ENCODE results near the gene MLIP.

DNA sequence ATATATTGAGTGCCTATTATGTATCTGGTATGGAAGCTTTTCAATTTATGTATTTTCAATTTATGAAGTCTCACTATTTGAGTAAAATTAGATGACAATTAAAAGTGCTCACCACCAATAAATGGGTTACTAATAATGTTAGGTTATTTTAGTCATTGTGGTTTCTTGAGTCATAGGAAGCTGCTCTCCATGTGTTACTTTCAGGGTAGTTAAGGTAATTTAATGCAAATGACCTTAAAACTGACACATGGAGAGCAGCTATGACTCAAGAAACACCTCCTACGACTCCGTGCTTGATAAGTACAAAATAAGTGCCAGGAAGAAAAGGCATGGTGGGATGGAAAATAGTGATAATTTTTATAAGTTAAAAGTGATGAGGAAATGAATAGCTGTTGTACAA is 180.5 kb downstream of the MLIP start:
- TF ChIP-seq, protein P1, sequence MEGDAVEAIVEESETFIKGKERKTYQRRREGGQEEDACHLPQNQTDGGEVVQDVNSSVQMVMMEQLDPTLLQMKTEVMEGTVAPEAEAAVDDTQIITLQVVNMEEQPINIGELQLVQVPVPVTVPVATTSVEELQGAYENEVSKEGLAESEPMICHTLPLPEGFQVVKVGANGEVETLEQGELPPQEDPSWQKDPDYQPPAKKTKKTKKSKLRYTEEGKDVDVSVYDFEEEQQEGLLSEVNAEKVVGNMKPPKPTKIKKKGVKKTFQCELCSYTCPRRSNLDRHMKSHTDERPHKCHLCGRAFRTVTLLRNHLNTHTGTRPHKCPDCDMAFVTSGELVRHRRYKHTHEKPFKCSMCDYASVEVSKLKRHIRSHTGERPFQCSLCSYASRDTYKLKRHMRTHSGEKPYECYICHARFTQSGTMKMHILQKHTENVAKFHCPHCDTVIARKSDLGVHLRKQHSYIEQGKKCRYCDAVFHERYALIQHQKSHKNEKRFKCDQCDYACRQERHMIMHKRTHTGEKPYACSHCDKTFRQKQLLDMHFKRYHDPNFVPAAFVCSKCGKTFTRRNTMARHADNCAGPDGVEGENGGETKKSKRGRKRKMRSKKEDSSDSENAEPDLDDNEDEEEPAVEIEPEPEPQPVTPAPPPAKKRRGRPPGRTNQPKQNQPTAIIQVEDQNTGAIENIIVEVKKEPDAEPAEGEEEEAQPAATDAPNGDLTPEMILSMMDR (IDR thresholded peaks at IDR 0.05; ENCODE audit: control extremely low read depth in 1 of 3, insufficient read depth in 1 of 3, low read depth in 1 of 3, low read length in 3 of 3): no peak
- TF ChIP-seq BRCA1 (IDR thresholded peaks at IDR 0.05; ENCODE audit: low read depth, low read length) (no peak), GABPA (IDR thresholded peaks at IDR 0.05; ENCODE audit: borderline replicate concordance, insufficient read depth, low read length) (no peak), EGR1 (IDR thresholded peaks at IDR 0.05; ENCODE audit: borderline replicate concordance, low read depth, low read length) (no peak), POLR2A (IDR thresholded peaks at IDR 0.05; ENCODE audit: control extremely low read depth in 1 of 2, low read depth in 2 of 2, low read length in 2 of 2) (no peak), EZH2 (IDR thresholded peaks at IDR 0.05; ENCODE audit: low read depth, low read length, severe bottlenecking) (no peak), MAFK (IDR thresholded peaks at IDR 0.05; ENCODE audit: low read depth, low read length) (no peak), RNF2 (IDR thresholded peaks at IDR 0.05; ENCODE audit: borderline replicate concordance, low read depth, low read length, missing control alignments, poor library complexity, severe bottlenecking) (no peak), CBX8 (IDR thresholded peaks at IDR 0.05; ENCODE audit: borderline replicate concordance, low read depth, low read length) (no peak)
- TF ChIP-seq, protein P2, sequence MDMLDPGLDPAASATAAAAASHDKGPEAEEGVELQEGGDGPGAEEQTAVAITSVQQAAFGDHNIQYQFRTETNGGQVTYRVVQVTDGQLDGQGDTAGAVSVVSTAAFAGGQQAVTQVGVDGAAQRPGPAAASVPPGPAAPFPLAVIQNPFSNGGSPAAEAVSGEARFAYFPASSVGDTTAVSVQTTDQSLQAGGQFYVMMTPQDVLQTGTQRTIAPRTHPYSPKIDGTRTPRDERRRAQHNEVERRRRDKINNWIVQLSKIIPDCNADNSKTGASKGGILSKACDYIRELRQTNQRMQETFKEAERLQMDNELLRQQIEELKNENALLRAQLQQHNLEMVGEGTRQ (IDR thresholded peaks at IDR 0.05; ENCODE audit: low read length): no peak
- TF ChIP-seq, protein P3, sequence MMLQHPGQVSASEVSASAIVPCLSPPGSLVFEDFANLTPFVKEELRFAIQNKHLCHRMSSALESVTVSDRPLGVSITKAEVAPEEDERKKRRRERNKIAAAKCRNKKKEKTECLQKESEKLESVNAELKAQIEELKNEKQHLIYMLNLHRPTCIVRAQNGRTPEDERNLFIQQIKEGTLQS (IDR thresholded peaks at IDR 0.05; ENCODE audit: insufficient read depth, low read depth, low read length): no peak
- TF ChIP-seq, protein P4, sequence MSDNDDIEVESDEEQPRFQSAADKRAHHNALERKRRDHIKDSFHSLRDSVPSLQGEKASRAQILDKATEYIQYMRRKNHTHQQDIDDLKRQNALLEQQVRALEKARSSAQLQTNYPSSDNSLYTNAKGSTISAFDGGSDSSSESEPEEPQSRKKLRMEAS (IDR thresholded peaks at IDR 0.05): no peak
